GM18507 (cell line): ENCODE results near the gene PRC1.
"Not testable (repeated sequence)": the region's sequence is repeated elsewhere in the genome, so short reads cannot be mapped to it uniquely, and the experiment has no call there.

Experiments used
- DNase-seq: peaks from one replicate; pipeline ENCODE4 v3.0.0; 2011; ENCODE audit warnings: low read depth; ENCODE audit not compliant: insufficient read length; ENCODE audit errors: extremely low spot score
- FAIRE-seq: peaks from 2 replicates; lab custom pipeline; 2011; peaks lifted over from hg19 to GRCh38; lab: Jason Lieb, UNC

PRC1 gene

GRCh38 chr15:90941038-90941437 lies 53.3 kb downstream of the PRC1 start:
- no peak for DNase-seq
- no peak for FAIRE-seq

GRCh38 chr15:90939756-90940155 lies 54.6 kb downstream of the PRC1 start:
- DNase-seq = no peak
- no peak for FAIRE-seq

GRCh38 chr15:90938261-90938660 lies 56.1 kb downstream of the PRC1 start:
- no peak for FAIRE-seq
- no peak for DNase-seq

- no peak for DNase-seq
- no peak for FAIRE-seq
Measured at GRCh38 chr15:90936823-90937222, 57.5 kb downstream of the PRC1 start.

GRCh38 chr15:90934949-90935751 lies 59.2 kb downstream of the PRC1 start, which contains the start of gene UNC45A:
TSS of gene UNC45A (plus strand) at chr15:90935285. CDS start at chr15:90935325, 40 bp downstream.
- peak; percentile 93 for DNase-seq
- peak; percentile 70 for FAIRE-seq

- peak; percentile 71 for FAIRE-seq
- peak; percentile 73 for DNase-seq
Measured at GRCh38 chr15:90934256-90934948, 59.9 kb downstream of the PRC1 start.

GRCh38 chr15:90933301-90933700 lies 61.0 kb downstream of the PRC1 start:
- FAIRE-seq (no peak), DNase-seq (no peak)

- no peak for DNase-seq
- no peak for FAIRE-seq
Measured at GRCh38 chr15:90932660-90932991, 61.7 kb downstream of the PRC1 start.

- DNase-seq (peak; percentile 72), FAIRE-seq (peak; percentile 52)
Measured at GRCh38 chr15:90931828-90932659, 62.3 kb downstream of the PRC1 start, which contains the start of gene HDDC3. TSS of gene HDDC3 (minus strand) at chr15:90932549. CDS start at chr15:90932540, 9 bp downstream.

GRCh38 chr15:90931575-90931827 lies 62.8 kb downstream of the PRC1 start:
- DNase-seq = no peak
- FAIRE-seq = peak; percentile 71

- FAIRE-seq (no peak), DNase-seq (no peak)
Measured at GRCh38 chr15:90930861-90931574, 63.3 kb downstream of the PRC1 start.

GRCh38 chr15:90929246-90930019 lies 64.9 kb downstream of the PRC1 start:
- FAIRE-seq (no peak), DNase-seq (no peak)

GRCh38 chr15:90928106-90928505 lies 66.2 kb downstream of the PRC1 start:
- FAIRE-seq, DNase-seq: not testable (repeated sequence)

- DNase-seq, FAIRE-seq: not testable (repeated sequence)
Measured at GRCh38 chr15:90926766-90927165, 67.6 kb downstream of the PRC1 start.

GRCh38 chr15:90924375-90924774 lies 70.0 kb downstream of the PRC1 start:
- peak; percentile 94 for FAIRE-seq
- DNase-seq = no peak

- DNase-seq, FAIRE-seq: not testable (repeated sequence)
Measured at GRCh38 chr15:90922712-90923322, 71.5 kb downstream of the PRC1 start.

- no peak for FAIRE-seq
- no peak for DNase-seq
Measured at GRCh38 chr15:90921887-90922286, 72.4 kb downstream of the PRC1 start.

GRCh38 chr15:90918835-90919234 lies 75.5 kb downstream of the PRC1 start:
- DNase-seq (no peak), FAIRE-seq (no peak)
